Heart right ventricle (tissue), 16 donors: ENCODE results near the gene F12. TPM values are rescaled to one million over a fixed set of nuclear protein-coding genes. Genes with fewer than 3 reads are reported as not detected.
A peak's percentile ranks its signal among the peaks of the same experiment; 100 is the strongest.

Source experiments
- ATAC-seq, 8 donors: fragments of 200-7000 bp; cut with Tn5 transposase; one replicate each; pipeline ENCODE4 v1.9.1; 2020; ENCODE audit warnings: mild to moderate bottlenecking in 8 of 8, moderate library complexity in 8 of 8, moderate number of reproducible peaks in 1 of 8
- DNase-seq, 2 donors: peaks; one replicate each; pipeline ENCODE4 v3.0.0-alpha.2; 2020
- H3K27ac ChIP-seq, 10 donors: fragments of 200-600 bp; sonication (generic) in 2 of 10; one replicate each; pipeline versions ENCODE4 v1.5.0 to v1.8.0; 2020 to 2022; ENCODE audit warnings: mild to moderate bottlenecking in 3 of 10
- H3K27me3 ChIP-seq, 7 donors: fragments of 200-600 bp; one replicate each; pipeline ENCODE4 v1.8.0; 2021 to 2022; ENCODE audit warnings: mild to moderate bottlenecking in 2 of 7
- H3K36me3 ChIP-seq, 9 donors: fragments of 200-600 bp; sonication (generic) in 1 of 9; one replicate each; pipeline versions ENCODE4 v1.5.0 to v1.8.0; 2020 to 2022; ENCODE audit warnings: mild to moderate bottlenecking in 2 of 9
- H3K4me1 ChIP-seq, 9 donors: fragments of 200-600 bp; sonication (generic) in 1 of 9; one replicate each; pipeline versions ENCODE4 v1.5.0 to v1.8.0; 2020 to 2022; ENCODE audit warnings: mild to moderate bottlenecking in 4 of 9
- H3K4me3 ChIP-seq, 10 donors: fragments of 200-600 bp; sonication (generic) in 2 of 10; one replicate each; pipeline versions ENCODE4 v1.5.0 to v1.8.0; 2020 to 2022; ENCODE audit warnings: mild to moderate bottlenecking in 7 of 10, moderate library complexity in 2 of 10
- H3K9me3 ChIP-seq, 11 donors: fragments of 200-600 bp in 10 of 11; sonication (generic) in 2 of 11; one replicate each; pipeline versions ENCODE4 v1.5.0 to v1.8.0; 2013 to 2022; ENCODE audit warnings: mild to moderate bottlenecking in 2 of 11, control low read depth in 1 of 11, moderate library complexity in 1 of 11
- WGBS, 2 donors: extraction: QIAGEN DNeasy Blood & Tissue Kit; methylation state at CpG; one replicate each; pipeline ENCODE4 v1.1.7; 2013; ENCODE audit warnings: inconsistent platforms in 1 of 2; 5-methylcytosine and 5-hydroxymethylcytosine counted together
- intact Hi-C, 10 donors: fragments of 100-400 bp; cut with DNase I; formaldehyde crosslinking; loops; one replicate each; pipeline versions ENCODE4 v1.11.1 to v1.14.2; 2022
- polyA plus RNA-seq, 2 donors: library from polyadenylated mRNA; stranded (reverse); fragments of 200-250 nt; gene quantifications; one replicate each; pipeline ENCODE4 v1.2.3, GENCODE V29; 2013
- total RNA-seq, 10 donors: library from RNA; stranded (reverse); fragmentation: NEBNext Ultra II Directional in 3 of 10; extraction: Animal tissue kit (Norgen Biotek cat#: 25700) in 3 of 10; gene quantifications; one replicate each; pipeline versions ENCODE4 v1.2.1 to v1.2.4, GENCODE V29; 2021 to 2023
- TF ChIP-seq, protein P1 (sequence below), 9 donors: fragments of 200-600 bp; sonication (generic) in 2 of 9; IDR thresholded peaks; one replicate each; pipeline versions ENCODE4 v1.5.0 to v1.8.0; 2021 to 2022; ENCODE audit warnings: antibody characterized with exemption in 9 of 9, mild to moderate bottlenecking in 5 of 9, moderate library complexity in 1 of 9
- donor health status: Arrhythmogenic right ventricular cardiomyopathy.
- donor health status: ischemic (EF 13 %, LVEDD 7.1; RV severe dilation, severe dysfunction).
- donor health status: healthy with polysubstance abuse.
- donor health status: DM: no; HTN: yes; CAD: no.
- donor health status: DM: no; HTN: no; CAD: no.
- donor health status: ischemic (EF 25% LVEDD 6.9; RV normal size, moderate dysfunction).
- donor health status: ischemic (EF 25% LVEDD 5.7; RV mildly dilated, moderate dysfunction).
- donor health status: healthy.
- donor health status: DM: yes; HTN: yes; CAD: no.
- donor health status: Ischemic cardiomyopathy.
- donor health status: ischemic (EF 35%, LVEDD 5.7; RV mildly dilated, moderate dysfunction).
- donor health status: nonischemic (EF 11% LVEDD 7.7; RV severe dilation, severe dysfunction).
- donor health status: DM: yes; HTN: yes; CAD: no.
- donor health status: PGD.
- donor health status: ischemic (EF 29% LVEDD 5.4; RV normal size, mild dysfunction).
- donor health status: nonischemic (EF 23%, LVEDD 6.1; RV moderate dilation, normal function).

The F12 gene
- total and polyA plus RNA-seq, 12 donors, result 0.25 to 0.37 (median 0.28) TPM; not detected in 9

DNA sequence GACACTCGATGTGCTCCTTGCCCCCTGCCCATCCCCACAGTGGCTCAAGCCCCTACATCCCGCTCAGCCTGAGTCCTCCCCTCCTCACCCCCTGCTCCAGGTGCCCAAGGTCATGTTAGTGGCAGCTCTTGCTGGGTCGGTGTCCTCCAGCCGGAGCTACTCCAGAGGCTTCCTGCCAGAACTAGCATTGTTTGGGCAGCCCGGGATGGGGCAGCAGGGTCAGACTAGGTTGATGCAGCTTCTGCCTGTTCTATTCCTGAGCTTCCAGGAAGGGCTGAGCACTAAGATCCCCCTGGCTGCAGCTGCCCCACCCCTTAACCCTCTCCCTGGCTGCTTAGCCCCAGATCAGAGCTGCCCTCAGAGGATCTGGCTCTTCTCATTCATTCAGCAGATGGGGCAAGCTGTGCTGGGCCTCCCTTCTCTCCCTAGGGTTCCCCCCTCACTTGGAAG, 51.0 kb downstream of the F12 start:
- Histone ChIP-seq H3K4me3 (peak overlapping the region in 8 of 10 donors; percentile 12 to 67 (median 39)), H3K4me1 (peaks cover 0 to 88% (median 22%) of the 10 kb centered on the region in 9 donors), H3K27me3 (no peaks in the 10 kb centered on the region), H3K36me3 (no peaks in the 10 kb centered on the region), H3K9me3 (peaks cover 0 to 5% (median 0%) of the 10 kb centered on the region in 11 donors), H3K27ac (peak overlapping the region in 6 of 10 donors; percentile 4 to 88 (median 49))
- no peak for DNase-seq
- ATAC-seq, result peak; percentile 34 to 66 (median 52)
- TF ChIP-seq, protein P1, sequence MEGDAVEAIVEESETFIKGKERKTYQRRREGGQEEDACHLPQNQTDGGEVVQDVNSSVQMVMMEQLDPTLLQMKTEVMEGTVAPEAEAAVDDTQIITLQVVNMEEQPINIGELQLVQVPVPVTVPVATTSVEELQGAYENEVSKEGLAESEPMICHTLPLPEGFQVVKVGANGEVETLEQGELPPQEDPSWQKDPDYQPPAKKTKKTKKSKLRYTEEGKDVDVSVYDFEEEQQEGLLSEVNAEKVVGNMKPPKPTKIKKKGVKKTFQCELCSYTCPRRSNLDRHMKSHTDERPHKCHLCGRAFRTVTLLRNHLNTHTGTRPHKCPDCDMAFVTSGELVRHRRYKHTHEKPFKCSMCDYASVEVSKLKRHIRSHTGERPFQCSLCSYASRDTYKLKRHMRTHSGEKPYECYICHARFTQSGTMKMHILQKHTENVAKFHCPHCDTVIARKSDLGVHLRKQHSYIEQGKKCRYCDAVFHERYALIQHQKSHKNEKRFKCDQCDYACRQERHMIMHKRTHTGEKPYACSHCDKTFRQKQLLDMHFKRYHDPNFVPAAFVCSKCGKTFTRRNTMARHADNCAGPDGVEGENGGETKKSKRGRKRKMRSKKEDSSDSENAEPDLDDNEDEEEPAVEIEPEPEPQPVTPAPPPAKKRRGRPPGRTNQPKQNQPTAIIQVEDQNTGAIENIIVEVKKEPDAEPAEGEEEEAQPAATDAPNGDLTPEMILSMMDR (IDR thresholded peaks at IDR 0.05), result no peak
- WGBS, 2 donors, result 22 to 33% methylated on average over 5 of the region's 5 CpGs
- intact Hi-C loops, result no loop called here

DNA sequence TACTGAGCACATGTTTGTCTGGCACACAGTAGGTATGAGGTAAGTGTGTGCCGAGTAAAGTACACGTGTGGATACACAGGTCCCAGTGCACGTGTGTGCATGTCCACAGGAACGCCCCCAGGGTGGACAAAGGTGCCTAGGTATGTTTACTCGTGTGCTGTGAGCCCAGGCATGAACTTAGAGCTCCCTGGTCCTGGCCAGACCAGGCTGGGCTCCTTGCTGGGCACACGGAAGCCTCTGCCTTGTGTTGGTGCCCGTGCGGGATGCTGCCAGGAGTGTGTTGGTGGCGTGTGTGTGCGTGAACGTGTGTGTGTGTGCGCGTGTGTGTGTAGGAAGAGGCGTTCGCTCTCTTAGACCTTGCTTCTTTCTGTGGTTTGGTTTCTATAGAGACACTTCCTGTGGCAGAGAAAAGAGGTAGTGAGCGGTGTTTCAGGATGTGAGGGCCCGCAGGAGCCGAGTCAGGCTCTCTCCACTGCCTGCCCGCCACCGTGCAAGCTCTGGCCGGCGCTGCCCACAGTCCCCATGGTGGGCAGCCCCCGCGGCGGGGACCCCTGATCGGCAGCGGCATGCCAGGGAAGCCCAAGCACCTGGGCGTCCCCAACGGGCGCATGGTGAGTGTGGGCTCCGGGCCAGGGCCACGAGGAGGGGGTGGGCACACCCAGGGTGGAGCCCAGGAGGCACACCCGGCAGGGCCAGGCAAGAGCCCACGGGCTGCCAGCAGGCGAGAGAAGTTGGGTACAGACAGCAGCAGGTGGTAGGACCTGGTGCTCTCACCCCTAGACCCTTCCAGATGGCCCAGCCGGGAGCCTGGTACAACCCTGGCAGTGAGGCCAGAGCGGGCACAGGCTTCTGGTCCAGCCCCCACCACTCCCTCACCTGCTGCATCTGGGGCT, 51.7 kb downstream of the F12 start, which contains the start of gene RGS14:
Gene RGS14, plus strand, starts transcription at position 466 of the 893 bp plus-strand sequence. Its CDS starts 101 bp downstream, at position 567.
- H3K27ac ChIP-seq, result peak within 1 kb of the TSS in 6 of 10 donors; percentile 4 to 88 (median 49)
- H3K27me3 ChIP-seq, result no peaks in the 10 kb centered on the region
- no peaks in the 10 kb centered on the region for H3K36me3 ChIP-seq
- ATAC-seq (peak; percentile 30 to 68 (median 38)), DNase-seq (peak in 1 of 2 donors; percentile 46)
- H3K9me3 ChIP-seq, result peaks cover 0 to 5% (median 0%) of the 10 kb centered on the region in 11 donors
- intact Hi-C loops, result no loop called here
- WGBS, 2 donors, result 52 to 56% methylated on average over 35 to 37 of the region's 37 CpGs
- TF ChIP-seq, protein P1 (IDR thresholded peaks at IDR 0.05), result no peak
- H3K4me1 ChIP-seq, result peaks cover 0 to 81% (median 20%) of the 10 kb centered on the region in 9 donors
- peak within 1 kb of the TSS in 8 of 10 donors; percentile 12 to 67 (median 39) for H3K4me3 ChIP-seq

DNA sequence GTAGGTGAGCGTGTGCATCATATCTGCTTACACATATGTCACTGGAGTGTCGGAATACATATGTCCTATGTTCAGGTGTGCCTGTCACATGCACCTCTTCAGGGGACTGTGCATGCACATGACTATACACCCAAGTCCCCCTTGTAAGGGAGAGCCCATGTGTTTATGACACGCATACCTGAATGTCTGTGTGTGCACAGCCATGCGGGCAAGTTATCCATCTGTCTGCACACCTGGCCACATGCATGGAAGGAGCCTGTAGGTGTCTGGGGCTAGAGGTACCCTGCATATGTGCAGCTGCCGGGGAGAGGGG, 52.3 kb downstream of the F12 start:
- Histone ChIP-seq H3K9me3 (peaks cover 0 to 5% (median 0%) of the 10 kb centered on the region in 11 donors), H3K36me3 (no peaks in the 10 kb centered on the region), H3K27ac (peak overlapping the region in 1 of 10 donors; percentile 88), H3K4me1 (peaks cover 0 to 78% (median 18%) of the 10 kb centered on the region in 9 donors), H3K27me3 (no peaks in the 10 kb centered on the region), H3K4me3 (peak overlapping the region in 1 of 10 donors; percentile 67)
- ATAC-seq, result no peak
- intact Hi-C loops, result no loop called here
- TF ChIP-seq, protein P1 (IDR thresholded peaks at IDR 0.05), result no peak
- no peak for DNase-seq
- WGBS, 2 donors, result 71 to 79% methylated on average over 5 of the region's 5 CpGs

DNA sequence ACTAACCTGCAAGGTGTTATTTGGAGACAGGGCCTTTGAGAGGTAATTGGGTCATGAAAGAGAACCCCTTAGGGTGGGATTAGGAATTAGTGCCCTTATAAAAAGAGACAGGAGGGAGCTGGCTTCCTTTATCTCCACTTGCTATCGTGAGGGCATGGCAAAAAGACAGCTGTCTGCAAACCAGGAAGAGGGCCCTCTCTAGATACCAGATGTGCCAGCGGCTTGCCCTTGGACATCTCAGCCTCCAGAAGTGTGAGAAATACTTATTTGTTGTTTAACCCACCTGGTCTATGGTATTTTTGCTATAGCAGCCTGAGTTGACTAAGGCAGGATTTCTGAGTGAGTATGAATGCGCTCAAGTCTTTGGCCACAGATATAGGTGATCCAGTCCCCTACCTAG, 52.6 kb downstream of the F12 start:
- DNase-seq (no peak), ATAC-seq (no peak)
- Histone ChIP-seq H3K27me3 (no peaks in the 10 kb centered on the region), H3K4me3 (no peak overlapping the region), H3K9me3 (peaks cover 0 to 5% (median 0%) of the 10 kb centered on the region in 11 donors), H3K27ac (peak overlapping the region in 1 of 10 donors; percentile 88), H3K4me1 (peaks cover 0 to 78% (median 18%) of the 10 kb centered on the region in 9 donors), H3K36me3 (no peaks in the 10 kb centered on the region)
- 58 to 71% methylated on average over 3 of the region's 3 CpGs for WGBS, 2 donors
- TF ChIP-seq, protein P1 (IDR thresholded peaks at IDR 0.05), result no peak
- intact Hi-C loops, result no loop called here
